ENCODE measurements around the gene SMIM28.

SMIM28 gene

GRCh38 chr6:138405816-138406413 lies 28.2 kb downstream of the SMIM28 start:
- no peaks in the 10 kb centered on the region for H3K9me3 ChIP-seq (ENCODE audit: control insufficient read depth, insufficient read depth, low read depth, low read length)
- H3K27me3 ChIP-seq (ENCODE audit: control insufficient read depth, insufficient read depth, low read length): no peaks in the 10 kb centered on the region
- no peak overlapping the region for H3K4me3 ChIP-seq (ENCODE audit: low read depth, low read length)
- no peak overlapping the region for H3K27ac ChIP-seq (ENCODE audit: low read depth, low read length)
- H3K9ac ChIP-seq (ENCODE audit: low read length): no peak overlapping the region
- peaks cover 52% of the 10 kb centered on the region for H3K36me3 ChIP-seq (ENCODE audit: control insufficient read depth, insufficient read depth, low read length)
- peaks cover 13% of the 10 kb centered on the region for H3K4me1 ChIP-seq (ENCODE audit: control insufficient read depth, insufficient read depth, low read length)

GRCh38 chr6:138406443-138406842 lies 28.7 kb downstream of the SMIM28 start:
- peaks cover 58% of the 10 kb centered on the region for H3K36me3 ChIP-seq (ENCODE audit: control insufficient read depth, insufficient read depth, low read length)
- no peak overlapping the region for H3K4me3 ChIP-seq (ENCODE audit: low read depth, low read length)
- peaks cover 13% of the 10 kb centered on the region for H3K4me1 ChIP-seq (ENCODE audit: control insufficient read depth, insufficient read depth, low read length)
- H3K27me3 ChIP-seq (ENCODE audit: control insufficient read depth, insufficient read depth, low read length): no peaks in the 10 kb centered on the region
- no peak overlapping the region for H3K9ac ChIP-seq (ENCODE audit: low read length)
- H3K9me3 ChIP-seq (ENCODE audit: control insufficient read depth, insufficient read depth, low read depth, low read length): no peaks in the 10 kb centered on the region
- no peak overlapping the region for H3K27ac ChIP-seq (ENCODE audit: low read depth, low read length)

- H3K9ac ChIP-seq (ENCODE audit: low read length): no peak overlapping the region
- H3K27me3 ChIP-seq (ENCODE audit: control insufficient read depth, insufficient read depth, low read length): no peaks in the 10 kb centered on the region
- peaks cover 3% of the 10 kb centered on the region; the same call in 1 of the 2 replicates for H3K4me1 ChIP-seq (ENCODE audit: control insufficient read depth, insufficient read depth, low read length)
- no peaks in the 10 kb centered on the region for H3K9me3 ChIP-seq (ENCODE audit: control insufficient read depth, insufficient read depth, low read depth, low read length)
- no peak overlapping the region for H3K27ac ChIP-seq (ENCODE audit: low read depth, low read length)
- peaks cover 92% of the 10 kb centered on the region for H3K36me3 ChIP-seq (ENCODE audit: control insufficient read depth, insufficient read depth, low read length)
- H3K4me3 ChIP-seq (ENCODE audit: low read depth, low read length): no peak overlapping the region
These were observed 32.5 kb downstream of the SMIM28 start for GRCh38 chr6:138410048-138410735.

GRCh38 chr6:138410972-138411880 lies 33.5 kb downstream of the SMIM28 start:
- H3K27ac ChIP-seq (ENCODE audit: low read depth, low read length): no peak overlapping the region
- no peaks in the 10 kb centered on the region for H3K4me1 ChIP-seq (ENCODE audit: control insufficient read depth, insufficient read depth, low read length)
- H3K9ac ChIP-seq (ENCODE audit: low read length): no peak overlapping the region
- H3K36me3 ChIP-seq (ENCODE audit: control insufficient read depth, insufficient read depth, low read length): peaks cover 96% of the 10 kb centered on the region
- no peaks in the 10 kb centered on the region for H3K27me3 ChIP-seq (ENCODE audit: control insufficient read depth, insufficient read depth, low read length)
- no peak overlapping the region for H3K4me3 ChIP-seq (ENCODE audit: low read depth, low read length)
- H3K9me3 ChIP-seq (ENCODE audit: control insufficient read depth, insufficient read depth, low read depth, low read length): no peaks in the 10 kb centered on the region

GRCh38 chr6:138415125-138415524 lies 37.4 kb downstream of the SMIM28 start:
- Histone ChIP-seq H3K27me3 (ENCODE audit: control insufficient read depth, insufficient read depth, low read length) (no peaks in the 10 kb centered on the region), H3K9me3 (ENCODE audit: control insufficient read depth, insufficient read depth, low read depth, low read length) (no peaks in the 10 kb centered on the region), H3K36me3 (ENCODE audit: control insufficient read depth, insufficient read depth, low read length) (peaks cover 64% of the 10 kb centered on the region)

GRCh38 chr6:138416206-138416605 lies 38.5 kb downstream of the SMIM28 start:
- Histone ChIP-seq H3K27ac (ENCODE audit: low read depth, low read length) (no peak overlapping the region), H3K4me3 (ENCODE audit: low read depth, low read length) (no peak overlapping the region), H3K9me3 (ENCODE audit: control insufficient read depth, insufficient read depth, low read depth, low read length) (no peaks in the 10 kb centered on the region), H3K4me1 (ENCODE audit: control insufficient read depth, insufficient read depth, low read length) (no peaks in the 10 kb centered on the region), H3K27me3 (ENCODE audit: control insufficient read depth, insufficient read depth, low read length) (no peaks in the 10 kb centered on the region), H3K9ac (ENCODE audit: low read length) (no peak overlapping the region), H3K36me3 (ENCODE audit: control insufficient read depth, insufficient read depth, low read length) (peaks cover 57% of the 10 kb centered on the region)

More at GRCh38 chr6:138415125-138415524, 37.4 kb downstream of the SMIM28 start:
- no peak overlapping the region for H3K9ac ChIP-seq (ENCODE audit: low read length)
- H3K4me1 ChIP-seq (ENCODE audit: control insufficient read depth, insufficient read depth, low read length): no peaks in the 10 kb centered on the region
- no peak overlapping the region for H3K27ac ChIP-seq (ENCODE audit: low read depth, low read length)
- H3K4me3 ChIP-seq (ENCODE audit: low read depth, low read length): no peak overlapping the region

GRCh38 chr6:138417493-138418117 lies 39.9 kb downstream of the SMIM28 start:
- Histone ChIP-seq H3K36me3 (ENCODE audit: control insufficient read depth, insufficient read depth, low read length) (peaks cover 50% of the 10 kb centered on the region), H3K9me3 (ENCODE audit: control insufficient read depth, insufficient read depth, low read depth, low read length) (no peaks in the 10 kb centered on the region), H3K27ac (ENCODE audit: low read depth, low read length) (no peak overlapping the region), H3K4me1 (ENCODE audit: control insufficient read depth, insufficient read depth, low read length) (no peaks in the 10 kb centered on the region), H3K9ac (ENCODE audit: low read length) (no peak overlapping the region), H3K27me3 (ENCODE audit: control insufficient read depth, insufficient read depth, low read length) (no peaks in the 10 kb centered on the region), H3K4me3 (ENCODE audit: low read depth, low read length) (no peak overlapping the region)

GRCh38 chr6:138418118-138418742 lies 40.5 kb downstream of the SMIM28 start:
- H3K9ac ChIP-seq (ENCODE audit: low read length): no peak overlapping the region
- no peak overlapping the region for H3K4me3 ChIP-seq (ENCODE audit: low read depth, low read length)
- H3K36me3 ChIP-seq (ENCODE audit: control insufficient read depth, insufficient read depth, low read length): peaks cover 44% of the 10 kb centered on the region
- H3K27me3 ChIP-seq (ENCODE audit: control insufficient read depth, insufficient read depth, low read length): no peaks in the 10 kb centered on the region
- no peak overlapping the region for H3K27ac ChIP-seq (ENCODE audit: low read depth, low read length)
- H3K9me3 ChIP-seq (ENCODE audit: control insufficient read depth, insufficient read depth, low read depth, low read length): no peaks in the 10 kb centered on the region
- no peaks in the 10 kb centered on the region for H3K4me1 ChIP-seq (ENCODE audit: control insufficient read depth, insufficient read depth, low read length)

GRCh38 chr6:138419766-138420165 lies 42.1 kb downstream of the SMIM28 start:
- no peaks in the 10 kb centered on the region for H3K4me1 ChIP-seq (ENCODE audit: control insufficient read depth, insufficient read depth, low read length)
- H3K36me3 ChIP-seq (ENCODE audit: control insufficient read depth, insufficient read depth, low read length): peaks cover 42% of the 10 kb centered on the region
- no peaks in the 10 kb centered on the region for H3K9me3 ChIP-seq (ENCODE audit: control insufficient read depth, insufficient read depth, low read depth, low read length)
- no peak overlapping the region for H3K27ac ChIP-seq (ENCODE audit: low read depth, low read length)
- H3K4me3 ChIP-seq (ENCODE audit: low read depth, low read length): no peak overlapping the region
- H3K9ac ChIP-seq (ENCODE audit: low read length): no peak overlapping the region
- no peaks in the 10 kb centered on the region for H3K27me3 ChIP-seq (ENCODE audit: control insufficient read depth, insufficient read depth, low read length)

- Histone ChIP-seq H3K9me3 (ENCODE audit: control insufficient read depth, insufficient read depth, low read depth, low read length) (no peaks in the 10 kb centered on the region), H3K27me3 (ENCODE audit: control insufficient read depth, insufficient read depth, low read length) (no peaks in the 10 kb centered on the region), H3K9ac (ENCODE audit: low read length) (no peak overlapping the region), H3K36me3 (ENCODE audit: control insufficient read depth, insufficient read depth, low read length) (peaks cover 38% of the 10 kb centered on the region), H3K4me1 (ENCODE audit: control insufficient read depth, insufficient read depth, low read length) (no peaks in the 10 kb centered on the region), H3K27ac (ENCODE audit: low read depth, low read length) (no peak overlapping the region), H3K4me3 (ENCODE audit: low read depth, low read length) (no peak overlapping the region)
These were observed 42.7 kb downstream of the SMIM28 start for GRCh38 chr6:138420356-138420755.
